Neural cell (in vitro differentiated cells): ENCODE measurements around the gene KIRREL3. TPM values are rescaled to one million over a fixed set of nuclear protein-coding genes. Genes with fewer than 3 reads are reported as not detected.

Experiments used
- H2AFZ ChIP-seq: fragments of 200-600, 300-800 bp; sonication (generic), shearing (Covaris generic); 2 replicates; pipeline ENCODE4 v1.6.0; 2014; ENCODE audit warnings: low read depth, mild to moderate bottlenecking, antibody characterized with exemption, low read length, moderate library complexity
- H3F3A ChIP-seq: fragments of 200-600 bp; shearing (Covaris generic); 2 replicates; pipeline ENCODE4 v1.6.1; 2016; ENCODE audit warnings: mild to moderate bottlenecking, moderate library complexity, mixed read lengths, antibody characterized with exemption, low read length; ENCODE audit not compliant: insufficient read depth, poor library complexity, severe bottlenecking
- H3K27ac ChIP-seq: fragments of 200-600, 300-800 bp; sonication (generic), shearing (Covaris generic); 2 replicates; pipeline ENCODE4 v1.5.1; 2014; ENCODE audit warnings: mild to moderate bottlenecking, low read length, moderate library complexity
- H3K27me3 ChIP-seq: fragments of 300-800, 200-600 bp; sonication (generic), shearing (Covaris generic); 2 replicates; pipeline ENCODE4 v1.6.0; 2014; ENCODE audit warnings: mild to moderate bottlenecking, low read depth, low read length, moderate library complexity; ENCODE audit not compliant: insufficient read depth
- H3K36me3 ChIP-seq: fragments of 300-800, 200-600 bp; sonication (generic), shearing (Covaris generic); 2 replicates; pipeline ENCODE4 v1.5.1; 2014; ENCODE audit warnings: mild to moderate bottlenecking, antibody characterized with exemption, low read length, moderate library complexity; ENCODE audit not compliant: insufficient read depth
- H3K4me2 ChIP-seq: fragments of 300-800, 200-600 bp; sonication (generic), shearing (Covaris generic); 2 replicates; pipeline ENCODE4 v1.6.0; 2014; ENCODE audit warnings: mild to moderate bottlenecking, low read length
- H3K4me3 ChIP-seq: fragments of 300-800, 200-600 bp; sonication (generic), shearing (Covaris generic); 2 replicates; pipeline ENCODE4 v1.5.1; 2014; ENCODE audit warnings: mild to moderate bottlenecking, low read length, moderate library complexity
- H3K79me2 ChIP-seq: fragments of 200-600 bp; shearing (Covaris generic); replicated peaks from 2 replicates; pipeline ENCODE4 v1.6.0; 2014; ENCODE audit warnings: mild to moderate bottlenecking, low read length, moderate library complexity; ENCODE audit not compliant: insufficient read depth
- H3K9ac ChIP-seq: fragments of 300-800, 200-600 bp; sonication (generic), shearing (Covaris generic); 2 replicates; pipeline ENCODE4 v1.6.1; 2016; ENCODE audit warnings: mild to moderate bottlenecking, low read length, mixed read lengths
- H3K9me2 ChIP-seq: fragments of 200-600 bp; shearing (Covaris generic); 2 replicates; pipeline ENCODE4 v1.6.1; 2016; ENCODE audit warnings: mild to moderate bottlenecking, low read length, mixed read lengths; ENCODE audit not compliant: insufficient read depth
- H3K9me3 ChIP-seq: fragments of 200-600, 300-800 bp; sonication (generic), shearing (Covaris generic); 2 replicates; pipeline ENCODE4 v1.6.1; 2016; ENCODE audit warnings: mild to moderate bottlenecking, mixed run types, low read length, moderate library complexity, mixed read lengths
- H4K20me1 ChIP-seq: fragments of 200-600 bp; shearing (Covaris generic); 2 replicates; pipeline ENCODE4 v1.6.1; 2016; ENCODE audit warnings: mild to moderate bottlenecking, mixed run types; ENCODE audit not compliant: insufficient read depth
- CTCF ChIP-seq: fragments of 450-650 bp; IDR thresholded peaks from 2 replicates; pipeline ENCODE4 v1.5.1; 2014; ENCODE audit warnings: antibody characterized with exemption, mild to moderate bottlenecking, moderate library complexity; ENCODE audit not compliant: poor library complexity, severe bottlenecking
- EP300 ChIP-seq: fragments of 450-650 bp; conservative IDR thresholded peaks from 2 replicates; pipeline ENCODE4 v1.6.1; 2014; ENCODE audit warnings: antibody characterized with exemption, mild to moderate bottlenecking, moderate library complexity; ENCODE audit not compliant: poor library complexity, severe bottlenecking
- EZH2 ChIP-seq: fragments of 200-600, 300-800 bp; shearing (Covaris generic), sonication (generic); IDR thresholded peaks from 2 replicates; pipeline ENCODE4 v1.6.1; 2014; ENCODE audit warnings: antibody characterized with exemption, low read length, borderline replicate concordance, mild to moderate bottlenecking; ENCODE audit not compliant: insufficient read depth, poor library complexity, severe bottlenecking
- MXI1 ChIP-seq: fragments of 450-650 bp; conservative IDR thresholded peaks from 2 replicates; pipeline ENCODE4 v1.6.1; 2014; ENCODE audit warnings: antibody characterized with exemption, mild to moderate bottlenecking; ENCODE audit not compliant: poor library complexity, severe bottlenecking
- POLR2AphosphoS5 ChIP-seq: IDR thresholded peaks from 2 replicates; pipeline ENCODE4 v1.6.1; 2012
- RAD21 ChIP-seq: fragments of 450-650 bp; conservative IDR thresholded peaks from 2 replicates; pipeline ENCODE4 v1.6.1; 2014; ENCODE audit warnings: antibody characterized with exemption, mild to moderate bottlenecking, moderate library complexity
- REST ChIP-seq: IDR thresholded peaks from 2 replicates; pipeline ENCODE4 v1.6.1; 2012; ENCODE audit warnings: borderline replicate concordance
- SMC3 ChIP-seq: fragments of 450-650 bp; conservative IDR thresholded peaks from 2 replicates; pipeline ENCODE4 v1.6.1; 2014; ENCODE audit warnings: antibody characterized with exemption, mild to moderate bottlenecking, moderate library complexity; ENCODE audit not compliant: poor library complexity
- TAF1 ChIP-seq: IDR thresholded peaks from 2 replicates; pipeline ENCODE4 v1.6.1; 2012; ENCODE audit warnings: low read depth
- polyA plus RNA-seq: library from polyadenylated mRNA; depleted of rRNA; stranded (reverse); fragments of >200 nt; gene quantifications from 2 replicates; pipeline ENCODE4 v1.2.3, GENCODE V29; 2014

KIRREL3 gene
- polyA plus RNA-seq, 1 donor from 2014 or later = 23.8 TPM

- Histone ChIP-seq H3K79me2 (no peaks in the 10 kb centered on the region), H3F3A (no peaks in the 10 kb centered on the region), H3K36me3 (no peaks in the 10 kb centered on the region), H3K4me3 (no peak overlapping the region), H3K9me3 (no peaks in the 10 kb centered on the region), H4K20me1 (no peaks in the 10 kb centered on the region), H3K27me3 (no peaks in the 10 kb centered on the region), H3K9me2 (no peaks in the 10 kb centered on the region), H2AFZ (no peak overlapping the region), H3K9ac (no peak overlapping the region), H3K4me2 (no peak overlapping the region), H3K27ac (no peak overlapping the region)
- TF ChIP-seq RAD21 = no peak
- no peak for TF ChIP-seq EP300
- no peak for TF ChIP-seq TAF1
- no peak for TF ChIP-seq REST
- no peak for TF ChIP-seq SMC3
- no peak for TF ChIP-seq EZH2
- no peak for TF ChIP-seq MXI1
- no peak for TF ChIP-seq POLR2AphosphoS5
- no peak for TF ChIP-seq CTCF
These were observed 565.6 kb downstream of the KIRREL3 start for GRCh38 chr11:126434950-126435335.

GRCh38 chr11:126433989-126434949, 566.3 kb downstream of the KIRREL3 start:
- Histone ChIP-seq H3K4me2 (no peak overlapping the region), H3K4me3 (no peak overlapping the region), H3K9me2 (no peaks in the 10 kb centered on the region), H3K36me3 (no peaks in the 10 kb centered on the region), H3K27ac (no peak overlapping the region), H3F3A (no peaks in the 10 kb centered on the region), H2AFZ (no peak overlapping the region), H3K79me2 (no peaks in the 10 kb centered on the region), H3K9ac (no peak overlapping the region), H3K9me3 (no peaks in the 10 kb centered on the region), H3K27me3 (no peaks in the 10 kb centered on the region), H4K20me1 (no peaks in the 10 kb centered on the region)
- no peak for TF ChIP-seq MXI1
- no peak for TF ChIP-seq TAF1
- TF ChIP-seq SMC3 = no peak
- TF ChIP-seq REST = no peak
- no peak for TF ChIP-seq CTCF
- no peak for TF ChIP-seq EP300
- TF ChIP-seq POLR2AphosphoS5 = no peak
- no peak for TF ChIP-seq RAD21
- TF ChIP-seq EZH2 = no peak
